Heart left ventricle (tissue), 16 donors: ENCODE data around the gene DENND1B. TPM values are rescaled to one million over a fixed set of nuclear protein-coding genes. Genes with fewer than 3 reads are reported as not detected.

Experiments used
- ATAC-seq, 4 donors: fragments of 200-7000 bp; cut with Tn5 transposase; one replicate each; pipeline ENCODE4 v1.9.1; 2020 to 2022; ENCODE audit warnings: moderate library complexity in 4 of 4, mild to moderate bottlenecking in 3 of 4, moderate number of reproducible peaks in 1 of 4
- DNase-seq, 5 donors: peaks; one replicate each; pipeline ENCODE4 v3.0.0-alpha.2; 2020
- H3K27ac ChIP-seq, 12 donors: fragments of 200-600 bp; sonication (generic) in 4 of 12; one replicate each; pipeline versions ENCODE4 v1.5.0 to v1.8.0; 2016 to 2022; ENCODE audit warnings: mild to moderate bottlenecking in 2 of 12
- H3K27me3 ChIP-seq, 9 donors: fragments of 200-600 bp; sonication (generic) in 2 of 9; one replicate each; pipeline versions ENCODE4 v1.5.1 to v1.8.0; 2016 to 2022; ENCODE audit warnings: mild to moderate bottlenecking in 3 of 9
- H3K36me3 ChIP-seq, 9 donors: fragments of 200-600 bp; sonication (generic) in 2 of 9; one replicate each; pipeline versions ENCODE4 v1.5.0 to v1.8.0; 2018 to 2022; ENCODE audit warnings: mild to moderate bottlenecking in 2 of 9
- H3K4me1 ChIP-seq, 12 donors: fragments of 200-600 bp; sonication (generic) in 4 of 12; one replicate each; pipeline versions ENCODE4 v1.5.0 to v1.8.0; 2016 to 2022; ENCODE audit warnings: mild to moderate bottlenecking in 3 of 12
- H3K4me3 ChIP-seq, 12 donors: fragments of 200-600 bp; sonication (generic) in 4 of 12; one replicate each; pipeline versions ENCODE4 v1.5.0 to v1.8.0; 2017 to 2022; ENCODE audit warnings: mild to moderate bottlenecking in 9 of 12, moderate library complexity in 4 of 12
- H3K9me3 ChIP-seq, 12 donors: fragments of 200-600 bp; sonication (generic) in 4 of 12; one replicate each; pipeline versions ENCODE4 v1.5.0 to v1.8.0; 2016 to 2022; ENCODE audit warnings: mild to moderate bottlenecking in 1 of 12
- POLR2A ChIP-seq, 2 donors: fragments of 450-650 bp; IDR thresholded peaks; one replicate each; pipeline ENCODE4 v1.6.1; 2017; ENCODE audit warnings: antibody characterized with exemption in 2 of 2, mild to moderate bottlenecking in 2 of 2, moderate library complexity in 2 of 2
- WGBS, 4 donors: extraction: QIAGEN DNeasy Blood & Tissue Kit in 2 of 4; methylation state at CpG; one replicate each; pipeline versions ENCODE4 v1.1.5 to v1.1.7; 2013 to 2018; 5-methylcytosine and 5-hydroxymethylcytosine counted together
- intact Hi-C, 10 donors: fragments of 100-400 bp; cut with DNase I; formaldehyde crosslinking; loops; one replicate each; pipeline versions ENCODE4 v1.11.1 to v1.14.2; 2022
- polyA plus RNA-seq, 2 donors: library from polyadenylated mRNA; stranded (reverse); fragments of 200-250 nt; gene quantifications; one replicate each; pipeline ENCODE4 v1.2.3, GENCODE V29; 2013
- total RNA-seq, 9 donors: library from RNA; depleted of rRNA in 2 of 9; stranded (reverse); fragments of >200 nt in 2 of 9; fragmentation: NEBNext Ultra II Directional in 3 of 9; extraction: Animal tissue kit (Norgen Biotek cat#: 25700) in 3 of 9; gene quantifications; one replicate each; pipeline versions ENCODE4 v1.1.0 to v1.2.4, GENCODE V29; 2016 to 2023
- TF ChIP-seq, protein P1 (sequence below), 12 donors: fragments of 200-600 bp; sonication (generic) in 4 of 12; IDR thresholded peaks; one replicate each; pipeline versions ENCODE4 v1.5.0 to v1.8.0; 2018 to 2022; ENCODE audit warnings: antibody characterized with exemption in 12 of 12, mild to moderate bottlenecking in 5 of 12
- donor health status: ischemic (EF 13 %, LVEDD 7.1; RV severe dilation, severe dysfunction).
- donor health status: healthy with polysubstance abuse.
- donor health status: DM: no; HTN: yes; CAD: no.
- donor health status: DM: no; HTN: no; CAD: no.
- donor health status: ischemic (EF 25% LVEDD 6.9; RV normal size, moderate dysfunction).
- donor health status: ischemic (EF 25% LVEDD 5.7; RV mildly dilated, moderate dysfunction).
- donor health status: healthy.
- donor health status: DM: yes; HTN: yes; CAD: no.
- donor health status: ischemic (EF 35%, LVEDD 5.7; RV mildly dilated, moderate dysfunction).
- donor health status: nonischemic (EF 11% LVEDD 7.7; RV severe dilation, severe dysfunction).
- donor health status: DM: yes; HTN: yes; CAD: no.
- donor health status: PGD.
- donor health status: ischemic (EF 29% LVEDD 5.4; RV normal size, mild dysfunction).
- donor health status: nonischemic (EF 23%, LVEDD 6.1; RV moderate dilation, normal function).

DENND1B gene
- total and polyA plus RNA-seq, 11 donors = 4.0 to 31.4 (median 21.0) TPM

DNA sequence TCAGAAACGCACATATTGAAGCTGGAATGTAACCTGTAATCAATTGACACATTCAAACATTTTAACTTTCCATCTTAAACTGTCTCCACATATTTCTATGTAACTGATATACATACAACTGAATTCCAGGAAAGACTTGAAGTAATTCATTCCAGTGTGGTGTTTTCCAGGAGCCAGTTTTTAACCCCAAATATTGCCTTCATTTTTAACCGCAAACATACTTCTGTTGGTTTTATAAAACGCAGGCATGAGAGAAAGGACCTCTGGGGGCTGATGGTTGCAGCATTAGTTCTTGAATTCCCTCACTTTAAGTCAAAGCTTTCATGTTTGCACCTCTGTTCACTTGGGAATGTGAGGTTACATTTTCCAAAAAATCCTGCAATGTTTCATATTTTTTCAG is 303.1 kb downstream of the DENND1B start:
- no peak overlapping the region for H3K27ac ChIP-seq
- DNase-seq (no peak), ATAC-seq (no peak)
- H3K4me1 ChIP-seq = peaks cover 0 to 8% (median 0%) of the 10 kb centered on the region in 12 donors
- H3K27me3 ChIP-seq = peaks cover 0 to 6% (median 0%) of the 10 kb centered on the region in 9 donors
- H3K9me3 ChIP-seq = no peaks in the 10 kb centered on the region
- H3K36me3 ChIP-seq = no peaks in the 10 kb centered on the region
- 86 to 92% (median 92%) methylated on average over 3 of the region's 3 CpGs for WGBS, 4 donors
- TF ChIP-seq, protein P1, sequence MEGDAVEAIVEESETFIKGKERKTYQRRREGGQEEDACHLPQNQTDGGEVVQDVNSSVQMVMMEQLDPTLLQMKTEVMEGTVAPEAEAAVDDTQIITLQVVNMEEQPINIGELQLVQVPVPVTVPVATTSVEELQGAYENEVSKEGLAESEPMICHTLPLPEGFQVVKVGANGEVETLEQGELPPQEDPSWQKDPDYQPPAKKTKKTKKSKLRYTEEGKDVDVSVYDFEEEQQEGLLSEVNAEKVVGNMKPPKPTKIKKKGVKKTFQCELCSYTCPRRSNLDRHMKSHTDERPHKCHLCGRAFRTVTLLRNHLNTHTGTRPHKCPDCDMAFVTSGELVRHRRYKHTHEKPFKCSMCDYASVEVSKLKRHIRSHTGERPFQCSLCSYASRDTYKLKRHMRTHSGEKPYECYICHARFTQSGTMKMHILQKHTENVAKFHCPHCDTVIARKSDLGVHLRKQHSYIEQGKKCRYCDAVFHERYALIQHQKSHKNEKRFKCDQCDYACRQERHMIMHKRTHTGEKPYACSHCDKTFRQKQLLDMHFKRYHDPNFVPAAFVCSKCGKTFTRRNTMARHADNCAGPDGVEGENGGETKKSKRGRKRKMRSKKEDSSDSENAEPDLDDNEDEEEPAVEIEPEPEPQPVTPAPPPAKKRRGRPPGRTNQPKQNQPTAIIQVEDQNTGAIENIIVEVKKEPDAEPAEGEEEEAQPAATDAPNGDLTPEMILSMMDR (IDR thresholded peaks at IDR 0.05) = no peak
- TF ChIP-seq POLR2A (IDR thresholded peaks at IDR 0.05) = no peak
- H3K4me3 ChIP-seq = no peak overlapping the region
- intact Hi-C loops = no loop called here

DNA sequence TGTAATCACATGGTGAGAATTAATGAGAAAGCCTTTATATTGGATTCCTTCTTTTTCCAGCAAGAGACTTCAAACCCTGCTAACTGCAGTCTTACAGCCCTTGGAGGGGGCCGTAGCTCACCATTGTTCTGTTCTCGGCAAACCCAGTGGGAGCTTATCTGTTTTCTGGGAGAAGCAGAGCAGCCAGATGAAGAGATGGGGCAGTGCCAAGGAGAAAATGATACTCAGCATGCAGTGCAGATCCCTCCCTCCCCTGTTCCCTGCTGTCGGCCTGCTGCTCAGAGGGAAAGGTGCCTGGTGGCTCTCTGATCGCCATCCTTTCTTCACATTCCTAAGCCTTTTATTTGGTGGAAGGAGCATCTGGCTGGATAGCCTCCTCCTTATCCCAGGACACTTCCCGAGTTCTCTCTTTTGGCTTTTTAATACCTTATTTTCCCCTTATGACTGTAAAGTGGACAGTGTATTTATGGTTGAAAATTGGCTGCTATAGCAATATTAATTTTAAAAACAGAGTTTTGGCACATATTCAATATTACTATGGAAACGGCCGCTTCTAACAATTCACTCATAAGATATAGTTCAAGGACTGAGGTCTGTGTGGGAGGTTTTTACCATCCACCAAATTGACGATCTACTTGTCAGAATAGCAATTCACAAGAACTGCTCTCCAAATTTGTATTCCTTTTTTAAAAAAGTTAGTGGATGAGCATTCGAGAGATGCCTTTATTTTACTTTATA is 303.9 kb downstream of the DENND1B start:
- DNase-seq (no peak), ATAC-seq (no peak)
- 38 to 49% (median 43%) methylated on average over 9 of the region's 9 CpGs for WGBS, 4 donors

DNA sequence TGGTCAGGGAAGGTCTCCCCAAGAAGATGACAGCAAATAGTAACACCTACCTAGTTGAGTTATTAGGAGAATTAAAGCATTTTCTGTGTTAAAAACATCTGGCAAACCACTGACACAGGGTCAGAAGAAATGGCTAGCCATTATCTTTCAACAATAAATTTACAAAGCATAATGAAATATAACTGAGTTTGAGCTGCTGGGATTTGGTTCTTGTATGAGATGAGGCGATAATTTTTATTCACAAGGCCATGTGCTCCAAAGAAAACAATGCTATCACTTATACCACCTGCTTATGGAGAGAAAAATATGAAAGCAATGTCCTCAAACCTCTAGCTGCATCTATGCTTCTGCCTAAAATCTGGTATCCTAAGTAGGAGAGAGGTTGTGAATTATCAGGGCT is 304.9 kb downstream of the DENND1B start:
- DNase-seq = no peak
- Histone ChIP-seq H3K27me3 (peaks cover 0 to 6% (median 0%) of the 10 kb centered on the region in 9 donors), H3K36me3 (no peaks in the 10 kb centered on the region), H3K9me3 (no peaks in the 10 kb centered on the region), H3K4me1 (peaks cover 0 to 8% (median 0%) of the 10 kb centered on the region in 12 donors), H3K4me3 (no peak overlapping the region), H3K27ac (no peak overlapping the region)
- ATAC-seq = no peak
- WGBS, 4 donors = 72 to 88% (median 79%) methylated on average over 1 of the region's 1 CpG
- no peak for TF ChIP-seq POLR2A (IDR thresholded peaks at IDR 0.05)
- TF ChIP-seq, protein P1 (IDR thresholded peaks at IDR 0.05) = no peak
- intact Hi-C loops = no loop called here

More for the DNA sequence above, 303.9 kb downstream of the DENND1B start:
- TF ChIP-seq, protein P1 (IDR thresholded peaks at IDR 0.05) = no peak
- no peak for TF ChIP-seq POLR2A (IDR thresholded peaks at IDR 0.05)
- peaks cover 0 to 6% (median 0%) of the 10 kb centered on the region in 9 donors for H3K27me3 ChIP-seq
- H3K27ac ChIP-seq = no peak overlapping the region
- H3K4me3 ChIP-seq = no peak overlapping the region
- intact Hi-C loops = no loop called here
- H3K4me1 ChIP-seq = peaks cover 0 to 8% (median 0%) of the 10 kb centered on the region in 12 donors
- no peaks in the 10 kb centered on the region for H3K36me3 ChIP-seq
- no peaks in the 10 kb centered on the region for H3K9me3 ChIP-seq

DNA sequence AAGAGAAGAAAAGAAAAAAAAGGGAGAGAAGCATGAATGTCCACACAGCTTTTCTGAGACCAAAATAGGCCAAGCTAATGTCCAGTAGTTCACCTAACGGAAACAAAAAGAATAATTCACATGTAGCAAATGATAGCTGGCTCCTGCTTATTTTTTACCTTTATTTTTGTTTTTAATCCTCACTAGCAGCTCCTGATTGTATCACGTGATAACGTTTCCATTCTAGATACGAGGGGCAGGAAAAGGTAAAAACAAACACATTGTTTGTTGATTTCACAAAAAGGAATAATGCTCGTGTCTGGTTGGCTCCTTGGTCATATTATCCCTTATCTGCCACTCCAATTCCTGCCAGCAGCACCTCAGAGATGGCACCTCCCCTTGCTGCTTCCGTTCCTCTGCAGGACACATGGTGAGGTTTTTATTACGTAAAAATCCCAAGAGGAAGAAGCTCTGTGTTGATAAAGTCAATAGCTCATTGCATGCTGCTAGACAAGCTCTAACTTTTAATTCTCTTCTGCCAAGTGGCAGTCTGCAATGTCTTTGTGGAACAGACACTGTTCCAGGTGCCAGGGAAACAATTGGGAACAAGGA is 305.6 kb downstream of the DENND1B start:
- no peak for TF ChIP-seq POLR2A (IDR thresholded peaks at IDR 0.05)
- TF ChIP-seq, protein P1 (IDR thresholded peaks at IDR 0.05) = no peak
- Histone ChIP-seq H3K27ac (no peak overlapping the region), H3K27me3 (peaks cover 0 to 6% (median 0%) of the 10 kb centered on the region in 9 donors), H3K4me3 (no peak overlapping the region), H3K4me1 (peaks cover 0 to 8% (median 0%) of the 10 kb centered on the region in 12 donors), H3K36me3 (no peaks in the 10 kb centered on the region), H3K9me3 (no peaks in the 10 kb centered on the region)
- ATAC-seq (no peak), DNase-seq (no peak)
- intact Hi-C loops = no loop called here
- 44 to 51% (median 49%) methylated on average over 7 of the region's 7 CpGs for WGBS, 4 donors
